Choroid plexus epithelial cell (primary cell): ENCODE data around the gene ATAD3C.
"Not testable (repeated sequence)": the region's sequence is repeated elsewhere in the genome, so short reads cannot be mapped to it uniquely, and the experiment has no call there.

ENCODE experiments used
- DNase-seq: peaks from one replicate; pipeline ENCODE4 v3.0.0-alpha.2; 2010; ENCODE audit warnings: low read depth
- H3K4me3 ChIP-seq: 2 replicates; pipeline ENCODE4 v1.5.1; 2011; ENCODE audit warnings: low read depth, mild to moderate bottlenecking, control low read depth, low read length, moderate library complexity
- TF ChIP-seq, protein P1 (sequence below): conservative IDR thresholded peaks from 2 replicates; pipeline ENCODE4 v1.5.1; 2011; ENCODE audit warnings: low read depth, mild to moderate bottlenecking, control low read depth, inconsistent platforms, low read length, moderate library complexity

Gene ATAD3C

DNA sequence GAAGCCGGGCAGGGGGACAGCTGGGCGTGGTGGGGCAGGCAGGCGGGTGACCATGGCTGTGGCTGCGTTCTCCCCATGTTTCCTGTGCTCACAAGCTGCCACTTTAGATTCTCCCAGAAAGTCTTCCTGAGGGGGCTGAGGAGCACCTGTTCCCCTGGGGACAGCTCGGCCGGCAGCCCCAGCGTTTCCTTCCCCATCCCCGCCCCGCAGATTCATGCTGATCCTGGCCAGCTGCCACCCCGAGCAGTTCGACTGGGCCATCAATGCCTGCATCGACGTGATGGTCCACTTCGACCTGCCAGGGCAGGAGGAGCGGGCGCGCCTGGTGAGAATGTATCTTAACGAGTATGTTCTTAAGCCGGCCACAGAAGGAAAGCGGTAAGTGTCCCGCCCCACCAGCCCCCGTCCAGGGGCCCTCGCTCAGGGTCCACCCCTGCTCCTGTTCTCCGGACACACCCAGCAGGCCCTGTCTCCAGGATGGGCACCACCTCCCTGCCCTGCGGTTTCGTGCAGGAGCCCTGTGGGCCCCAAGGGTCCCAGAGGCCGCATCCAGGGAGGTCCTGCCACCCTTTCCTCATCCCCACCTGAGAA lies 11.1 kb downstream of the ATAD3C start:
- no peak for DNase-seq
- TF ChIP-seq, protein P1, sequence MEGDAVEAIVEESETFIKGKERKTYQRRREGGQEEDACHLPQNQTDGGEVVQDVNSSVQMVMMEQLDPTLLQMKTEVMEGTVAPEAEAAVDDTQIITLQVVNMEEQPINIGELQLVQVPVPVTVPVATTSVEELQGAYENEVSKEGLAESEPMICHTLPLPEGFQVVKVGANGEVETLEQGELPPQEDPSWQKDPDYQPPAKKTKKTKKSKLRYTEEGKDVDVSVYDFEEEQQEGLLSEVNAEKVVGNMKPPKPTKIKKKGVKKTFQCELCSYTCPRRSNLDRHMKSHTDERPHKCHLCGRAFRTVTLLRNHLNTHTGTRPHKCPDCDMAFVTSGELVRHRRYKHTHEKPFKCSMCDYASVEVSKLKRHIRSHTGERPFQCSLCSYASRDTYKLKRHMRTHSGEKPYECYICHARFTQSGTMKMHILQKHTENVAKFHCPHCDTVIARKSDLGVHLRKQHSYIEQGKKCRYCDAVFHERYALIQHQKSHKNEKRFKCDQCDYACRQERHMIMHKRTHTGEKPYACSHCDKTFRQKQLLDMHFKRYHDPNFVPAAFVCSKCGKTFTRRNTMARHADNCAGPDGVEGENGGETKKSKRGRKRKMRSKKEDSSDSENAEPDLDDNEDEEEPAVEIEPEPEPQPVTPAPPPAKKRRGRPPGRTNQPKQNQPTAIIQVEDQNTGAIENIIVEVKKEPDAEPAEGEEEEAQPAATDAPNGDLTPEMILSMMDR, result no peak
- H3K4me3 ChIP-seq, result no peak overlapping the region

DNA sequence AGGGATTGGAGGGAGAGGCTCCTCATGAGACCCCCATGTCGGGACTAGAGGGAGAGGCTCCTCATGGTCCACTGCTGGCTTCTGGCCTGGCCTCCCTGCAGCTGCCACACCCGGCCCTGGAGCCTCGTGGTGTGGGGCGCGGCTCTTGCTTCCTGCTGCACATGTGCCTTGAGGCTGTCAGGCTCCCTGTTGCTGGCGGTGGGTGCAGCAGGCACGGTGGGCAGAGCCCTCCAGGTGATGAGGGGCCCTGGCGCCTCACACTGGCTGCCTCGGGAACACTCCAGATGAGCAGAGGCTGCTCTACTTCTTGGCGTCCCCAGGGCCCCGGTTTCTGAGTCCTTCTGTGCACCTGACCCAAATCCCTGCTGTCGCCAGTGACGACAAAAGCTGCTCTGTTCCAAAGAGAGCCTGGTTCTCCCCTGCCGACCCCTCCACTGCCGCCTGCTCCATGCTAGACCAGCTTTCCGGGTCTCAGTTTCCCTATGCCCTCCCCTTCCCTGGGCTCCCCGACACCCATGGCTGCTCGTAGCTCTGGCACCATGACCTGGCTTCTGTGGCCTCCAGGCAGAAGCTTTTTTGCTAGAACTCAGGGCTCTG lies 12.3 kb downstream of the ATAD3C start:
- DNase-seq, result no peak
- H3K4me3 ChIP-seq, result no peak overlapping the region

GRCh38 chr1:1462318-1462966 lies 13.0 kb downstream of the ATAD3C start:
- TF ChIP-seq, protein P1, result no peak
- no peak overlapping the region for H3K4me3 ChIP-seq
- DNase-seq, result no peak

More for the DNA sequence above, 12.3 kb downstream of the ATAD3C start:
- TF ChIP-seq, protein P1, result no peak

- no peak for DNase-seq
- no peak overlapping the region for H3K4me3 ChIP-seq
- TF ChIP-seq, protein P1, result no peak
Measured at GRCh38 chr1:1463312-1463711, 13.8 kb downstream of the ATAD3C start.

- H3K4me3 ChIP-seq, DNase-seq: not testable (repeated sequence)
Measured at GRCh38 chr1:1468196-1468985, 18.9 kb downstream of the ATAD3C start.

- peak overlapping the region; percentile 85 for H3K4me3 ChIP-seq
- TF ChIP-seq, protein P1, result no peak
- no peak for DNase-seq
Measured at GRCh38 chr1:1470626-1471388, 21.3 kb downstream of the ATAD3C start.
